ENCODE measurements around the gene PIM3. TPM values are rescaled to one million over a fixed set of nuclear protein-coding genes. Genes with fewer than 3 reads are reported as not detected.

PIM3 gene
- total RNA-seq, 4 donors from 2014 or later = 98.3 to 138 (median 119) TPM

GRCh38 chr22:49966041-49966773 is 5.6 kb downstream of the PIM3 start:
- Histone ChIP-seq H3K4me3 (peak overlapping the region in 1 of 4 donors; percentile 27), H3K27me3 (no peaks in the 10 kb centered on the region), H3K27ac (peak overlapping the region; percentile 73 to 95 (median 92)), H3K36me3 (peaks cover 3 to 42% (median 23%) of the 10 kb centered on the region in 3 donors), H3K4me1 (peaks cover 0 to 88% (median 65%) of the 10 kb centered on the region in 4 donors), H3K9me3 (no peaks in the 10 kb centered on the region)
- TF ChIP-seq CTCF (IDR thresholded peaks at IDR 0.05) = no peak
- TF ChIP-seq EP300 (IDR thresholded peaks at IDR 0.05) = no peak
- TF ChIP-seq POLR2A (IDR thresholded peaks at IDR 0.05) = no peak
- 83 to 85% methylated on average over 2 to 11 of the region's 11 CpGs for WGBS, 2 donors
- DNase-seq (ENCODE audit: low spot score in 2 of 2) = no peak

GRCh38 chr22:49966774-49967705 is 6.5 kb downstream of the PIM3 start:
- Histone ChIP-seq H3K27me3 (no peaks in the 10 kb centered on the region), H3K9me3 (no peaks in the 10 kb centered on the region), H3K27ac (peak overlapping the region; percentile 73 to 95 (median 92)), H3K36me3 (peaks cover 0 to 34% (median 16%) of the 10 kb centered on the region in 3 donors), H3K4me3 (peak overlapping the region in 3 of 4 donors; percentile 16 to 27 (median 26)), H3K4me1 (peaks cover 0 to 97% (median 71%) of the 10 kb centered on the region in 4 donors)
- DNase-seq (ENCODE audit: low spot score in 2 of 2) = peak; percentile 40 to 51
- WGBS, 2 donors = 40 to 51% methylated on average over 25 to 35 of the region's 36 CpGs
- TF ChIP-seq CTCF (IDR thresholded peaks at IDR 0.05) (peak in 1 of 5 experiments; percentile 3), EP300 (IDR thresholded peaks at IDR 0.05) (peak in 1 of 2 donors; percentile 61), POLR2A (IDR thresholded peaks at IDR 0.05) (no peak)

GRCh38 chr22:49967706-49968208 is 7.2 kb downstream of the PIM3 start:
- Histone ChIP-seq H3K9me3 (no peaks in the 10 kb centered on the region), H3K27ac (peak overlapping the region; percentile 73 to 95 (median 92)), H3K4me3 (peak overlapping the region in 3 of 4 donors; percentile 16 to 27 (median 26)), H3K36me3 (peaks cover 0 to 29% (median 13%) of the 10 kb centered on the region in 3 donors), H3K4me1 (peaks cover 0 to 98% (median 73%) of the 10 kb centered on the region in 4 donors), H3K27me3 (no peaks in the 10 kb centered on the region)
- WGBS, 2 donors = 25 to 34% methylated on average over 12 to 18 of the region's 18 CpGs
- peak in 1 of 2 donors; percentile 58 for TF ChIP-seq EP300 (IDR thresholded peaks at IDR 0.05)
- TF ChIP-seq POLR2A (IDR thresholded peaks at IDR 0.05) = peak in 1 of 2 donors; percentile 4
- peak in 1 of 5 experiments; percentile 9 for TF ChIP-seq CTCF (IDR thresholded peaks at IDR 0.05)
- peak; percentile 54 to 61 for DNase-seq (ENCODE audit: low spot score in 2 of 2)

- H3K4me3 ChIP-seq = no peak overlapping the region
- TF ChIP-seq EP300 (IDR thresholded peaks at IDR 0.05) = no peak
- no peak for TF ChIP-seq POLR2A (IDR thresholded peaks at IDR 0.05)
- no peaks in the 10 kb centered on the region for H3K27me3 ChIP-seq
- no peaks in the 10 kb centered on the region for H3K9me3 ChIP-seq
- H3K4me1 ChIP-seq = peaks cover 0 to 92% (median 66%) of the 10 kb centered on the region in 4 donors
- no peak for DNase-seq (ENCODE audit: low spot score in 2 of 2)
- H3K36me3 ChIP-seq = peaks cover 0 to 23% (median 8%) of the 10 kb centered on the region in 3 donors
- H3K27ac ChIP-seq = peak overlapping the region; percentile 73 to 95 (median 92)
- 82 to 94% methylated on average over 7 to 9 of the region's 11 CpGs for WGBS, 2 donors
These were observed 7.8 kb downstream of the PIM3 start for GRCh38 chr22:49968313-49968830.
